NCI-H2171 (cell line): ENCODE measurements around the gene CLDND1.

Experiments used
- DNase-seq: peaks from one replicate; lab custom pipeline; 2025; lab: John Stamatoyannopoulos, UW

CLDND1 gene

DNA sequence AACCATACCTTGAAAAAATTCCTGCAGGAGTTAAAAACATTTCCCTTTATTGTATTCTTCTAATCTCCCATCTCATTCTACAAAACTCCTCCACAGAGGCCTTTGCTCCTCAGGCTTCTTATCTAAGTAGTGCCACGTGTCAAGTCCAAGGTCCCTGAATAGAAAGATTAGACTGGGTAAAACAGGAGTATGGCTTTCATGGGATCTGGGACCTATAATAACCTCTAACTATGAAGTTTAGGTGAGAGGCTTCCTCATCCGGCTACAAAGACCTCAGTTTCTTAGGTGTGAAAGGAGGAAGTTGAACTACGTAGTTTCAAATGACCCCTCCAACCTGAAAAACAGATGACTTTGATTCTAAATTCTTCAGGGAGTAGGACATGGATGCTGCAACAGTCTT lies 29.1 kb upstream of the CLDND1 start:
- no peak for DNase-seq

DNA sequence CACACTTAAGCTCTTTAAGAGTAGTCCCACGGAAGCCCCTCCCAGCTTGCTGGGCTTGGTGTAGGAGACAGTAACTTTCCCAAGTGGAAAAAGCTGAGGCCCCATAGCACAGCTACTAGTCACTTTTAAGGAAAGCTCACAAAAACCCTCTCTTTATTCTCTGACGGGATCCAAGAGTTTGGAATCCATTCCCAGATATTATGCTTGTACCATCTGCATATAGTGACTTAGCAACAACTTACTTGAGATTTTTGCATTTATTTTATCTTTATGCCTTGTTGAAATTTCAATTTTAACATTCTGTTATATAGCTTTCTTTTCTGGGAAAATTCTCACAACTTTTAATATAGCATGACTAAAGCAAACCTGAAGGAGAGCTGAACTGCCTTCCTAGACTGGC lies 28.5 kb upstream of the CLDND1 start:
- DNase-seq = no peak

DNA sequence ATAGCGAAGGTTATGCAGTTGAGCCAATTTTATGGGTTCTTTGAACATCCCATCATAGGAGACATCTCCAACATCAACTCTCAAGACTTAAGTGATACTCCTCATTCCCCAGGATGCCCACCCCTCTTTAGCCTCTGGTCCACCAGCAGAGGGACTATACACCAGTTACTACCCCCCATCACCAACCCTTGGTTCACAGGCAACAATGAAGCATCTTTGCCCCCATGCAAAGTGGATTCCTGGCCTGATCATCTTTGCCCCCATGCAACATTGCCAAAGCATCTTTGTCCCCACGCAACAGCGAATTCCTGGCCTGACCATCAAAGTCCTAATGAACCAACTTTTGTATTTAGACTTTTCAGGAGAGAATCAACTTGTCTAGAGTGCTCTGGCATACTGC lies 28.1 kb upstream of the CLDND1 start:
- DNase-seq = no peak

DNA sequence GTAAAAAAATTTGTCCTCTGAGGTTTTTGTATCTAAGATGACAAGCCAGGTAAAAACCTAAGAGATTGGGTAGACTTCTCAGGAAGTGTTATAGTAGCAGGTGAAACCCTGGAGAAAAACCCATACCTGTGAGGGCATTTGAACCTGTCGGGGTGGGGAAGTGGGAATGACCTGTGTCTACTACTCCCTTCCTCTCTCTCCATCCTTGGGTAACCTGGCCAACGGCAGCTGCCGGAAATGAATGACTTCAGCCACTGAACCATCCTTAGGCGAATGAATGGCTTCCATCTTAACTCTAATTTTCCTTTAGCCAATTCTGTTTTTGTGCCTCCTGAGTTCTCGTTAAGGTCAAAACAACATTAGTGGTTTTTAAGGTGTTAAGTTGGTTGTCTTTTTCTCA lies 25.8 kb upstream of the CLDND1 start:
- DNase-seq = no peak

DNA sequence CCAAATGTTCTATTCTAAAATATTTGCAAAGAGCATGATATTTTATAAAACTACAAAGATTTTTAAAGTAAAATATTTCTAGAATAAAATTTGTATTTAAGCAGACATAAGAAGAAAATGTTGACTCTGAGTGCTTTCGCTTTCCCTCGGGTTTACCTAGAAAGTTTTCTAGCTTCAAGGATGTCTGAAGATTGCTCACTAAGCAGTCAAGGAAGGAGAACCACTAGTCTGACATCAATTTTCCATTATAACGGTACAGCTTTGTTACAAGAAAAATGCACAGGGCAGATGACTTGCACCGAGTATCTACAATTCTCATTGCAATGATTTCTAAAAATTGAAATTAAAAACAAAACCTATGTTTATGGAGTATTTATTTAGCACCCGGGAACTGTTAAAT lies 23.2 kb upstream of the CLDND1 start:
- DNase-seq = no peak

DNA sequence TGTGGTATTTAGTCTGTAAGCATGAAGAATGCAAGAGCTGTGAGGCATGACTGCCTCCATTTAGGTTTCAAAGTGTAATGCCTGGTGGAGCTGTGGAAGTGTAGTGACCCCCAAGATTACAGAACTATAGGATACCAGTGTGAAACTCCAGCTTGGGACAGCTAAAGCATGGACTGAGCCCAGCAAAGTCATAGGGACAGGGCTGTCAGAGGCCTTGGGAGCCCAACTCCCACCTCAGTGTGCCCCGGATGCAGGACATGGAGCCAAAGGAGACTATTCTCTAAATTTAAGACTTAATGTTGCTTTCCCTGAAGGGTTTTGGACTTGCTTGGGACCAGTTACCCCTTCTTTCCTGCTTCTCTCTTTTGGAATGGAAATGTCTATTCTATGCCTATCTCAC lies 19.9 kb upstream of the CLDND1 start:
- no peak for DNase-seq

DNA sequence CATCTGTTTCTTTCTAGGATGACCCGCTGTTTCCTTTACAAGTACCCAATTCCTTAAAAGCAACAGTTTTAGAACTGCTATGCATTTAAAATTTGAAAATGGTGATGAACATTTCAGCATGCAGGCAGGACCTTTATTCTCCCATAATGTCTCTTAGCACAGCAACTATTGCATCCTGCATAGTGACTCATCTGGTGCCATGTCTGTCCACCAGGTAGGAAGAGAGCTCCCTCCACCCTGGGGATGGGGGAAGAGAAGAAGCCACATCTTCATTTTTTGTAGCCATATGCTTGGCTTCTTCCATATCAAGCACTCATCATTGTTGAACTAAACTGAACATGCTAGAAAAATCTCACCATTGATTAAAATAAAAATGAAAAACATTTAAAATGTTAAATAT lies 19.0 kb upstream of the CLDND1 start:
- no peak for DNase-seq

DNA sequence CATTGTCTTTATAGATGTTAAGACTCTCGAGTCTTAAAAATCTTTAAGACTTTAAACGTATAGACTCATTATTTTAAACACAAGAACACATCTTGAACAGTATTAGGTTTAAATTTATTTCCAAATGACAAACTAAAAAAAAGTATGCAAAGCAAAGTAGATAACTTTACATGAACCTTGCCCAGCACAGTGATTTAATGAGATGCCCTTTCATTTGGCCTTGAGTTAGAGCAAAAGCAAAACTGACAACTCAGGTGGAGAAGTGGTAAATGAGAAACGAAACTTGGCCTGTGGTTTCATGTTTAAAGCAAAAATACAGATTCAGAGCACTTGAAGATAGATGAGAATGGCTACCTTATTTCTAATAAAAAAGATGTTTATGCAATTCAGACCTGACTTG lies 17.6 kb upstream of the CLDND1 start:
- DNase-seq = no peak

DNA sequence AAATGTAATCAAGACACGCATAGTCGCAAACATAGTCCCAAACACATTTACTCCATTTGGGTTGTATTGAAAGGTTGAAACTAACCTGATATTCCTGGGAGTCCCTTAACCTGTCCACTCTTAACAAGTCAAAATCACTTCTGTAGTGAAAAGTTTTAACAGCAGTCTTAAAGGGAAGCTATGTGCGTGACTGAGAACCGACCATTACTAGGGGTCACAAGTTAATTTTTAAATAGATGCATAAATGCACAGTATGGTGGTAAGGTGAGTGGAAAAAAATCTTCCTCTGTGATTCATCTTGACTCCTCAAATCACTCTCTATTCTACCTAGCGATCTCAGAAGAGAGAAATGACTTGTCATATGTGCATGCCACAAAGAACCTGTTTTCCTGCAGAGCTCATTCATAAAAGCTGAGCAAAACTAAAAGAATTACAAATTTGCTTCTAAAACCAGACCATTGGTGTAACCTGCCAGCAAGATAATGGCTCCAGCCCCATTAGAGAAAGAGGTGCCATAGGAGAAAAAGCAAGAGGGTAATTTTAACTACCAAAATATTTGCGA lies 13.8 kb upstream of the CLDND1 start:
- DNase-seq = no peak

DNA sequence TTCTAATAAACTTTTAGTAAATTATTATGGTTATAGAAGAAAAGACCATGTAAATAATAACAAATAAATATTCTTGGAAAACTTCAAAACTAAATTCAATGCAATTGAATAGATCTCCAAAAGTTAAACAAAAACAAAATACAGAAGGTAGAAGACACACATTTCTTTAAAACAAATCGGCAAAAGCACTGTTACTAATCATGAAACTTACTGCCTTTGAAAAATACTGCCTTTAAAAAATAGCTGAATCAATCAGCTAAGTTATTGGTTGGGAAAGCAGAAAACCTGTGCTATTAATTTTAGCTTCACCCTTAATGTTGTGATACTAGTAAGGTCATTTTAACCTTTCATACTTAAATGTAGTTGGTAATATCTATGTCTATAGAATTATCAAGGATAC lies 12.0 kb upstream of the CLDND1 start:
- no peak for DNase-seq

DNA sequence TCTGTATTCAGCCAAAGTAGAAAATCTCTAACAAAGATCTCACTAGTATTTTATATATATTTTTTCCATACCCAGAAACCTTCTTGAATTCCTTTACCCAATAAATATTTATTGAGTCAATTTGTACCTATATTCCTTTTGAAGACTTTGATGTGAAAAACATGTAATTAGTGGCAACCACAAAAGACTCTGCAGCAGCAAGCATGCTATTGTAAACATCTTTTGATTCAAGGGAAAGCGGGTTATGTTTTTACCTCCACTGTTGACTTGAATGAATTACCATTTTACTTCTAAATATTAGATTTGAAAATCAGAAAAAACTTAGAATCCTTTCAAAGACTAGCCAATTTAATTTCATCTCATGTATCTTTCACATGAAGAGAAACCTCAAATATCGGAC lies 11.5 kb upstream of the CLDND1 start:
- no peak for DNase-seq

DNA sequence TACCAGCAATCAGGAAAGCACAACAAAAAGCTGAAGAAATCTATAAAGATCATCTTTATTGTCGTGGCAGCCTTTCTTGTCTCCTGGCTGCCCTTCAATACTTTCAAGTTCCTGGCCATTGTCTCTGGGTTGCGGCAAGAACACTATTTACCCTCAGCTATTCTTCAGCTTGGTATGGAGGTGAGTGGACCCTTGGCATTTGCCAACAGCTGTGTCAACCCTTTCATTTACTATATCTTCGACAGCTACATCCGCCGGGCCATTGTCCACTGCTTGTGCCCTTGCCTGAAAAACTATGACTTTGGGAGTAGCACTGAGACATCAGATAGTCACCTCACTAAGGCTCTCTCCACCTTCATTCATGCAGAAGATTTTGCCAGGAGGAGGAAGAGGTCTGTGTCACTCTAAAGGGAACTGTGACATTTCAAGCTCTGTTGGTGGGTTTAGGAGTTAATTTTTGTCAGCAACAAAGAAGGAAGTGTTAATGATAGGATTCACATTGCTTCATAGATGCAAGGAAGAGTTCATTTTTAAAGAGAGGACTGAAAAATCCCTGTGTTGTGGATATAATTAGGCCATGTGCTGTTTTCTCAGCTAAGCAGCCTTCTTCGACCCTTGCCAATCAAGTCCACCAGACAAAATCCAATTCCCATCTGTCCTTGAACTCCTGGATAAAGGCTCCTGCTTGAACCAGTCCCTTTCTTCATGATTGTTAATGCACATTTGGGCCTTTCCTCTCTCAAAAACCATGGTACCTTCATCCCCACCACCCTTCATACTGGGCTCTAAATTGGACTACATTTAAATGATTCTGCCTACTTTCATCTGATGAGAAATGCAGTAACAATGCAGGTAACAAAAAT lies 10.2 kb upstream of the CLDND1 start:
- no peak for DNase-seq

DNA sequence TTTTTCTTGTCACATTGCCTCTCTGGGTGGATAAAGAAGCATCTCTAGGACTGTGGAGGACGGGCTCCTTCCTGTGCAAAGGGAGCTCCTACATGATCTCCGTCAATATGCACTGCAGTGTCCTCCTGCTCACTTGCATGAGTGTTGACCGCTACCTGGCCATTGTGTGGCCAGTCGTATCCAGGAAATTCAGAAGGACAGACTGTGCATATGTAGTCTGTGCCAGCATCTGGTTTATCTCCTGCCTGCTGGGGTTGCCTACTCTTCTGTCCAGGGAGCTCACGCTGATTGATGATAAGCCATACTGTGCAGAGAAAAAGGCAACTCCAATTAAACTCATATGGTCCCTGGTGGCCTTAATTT lies 9.6 kb upstream of the CLDND1 start:
- no peak for DNase-seq

DNA sequence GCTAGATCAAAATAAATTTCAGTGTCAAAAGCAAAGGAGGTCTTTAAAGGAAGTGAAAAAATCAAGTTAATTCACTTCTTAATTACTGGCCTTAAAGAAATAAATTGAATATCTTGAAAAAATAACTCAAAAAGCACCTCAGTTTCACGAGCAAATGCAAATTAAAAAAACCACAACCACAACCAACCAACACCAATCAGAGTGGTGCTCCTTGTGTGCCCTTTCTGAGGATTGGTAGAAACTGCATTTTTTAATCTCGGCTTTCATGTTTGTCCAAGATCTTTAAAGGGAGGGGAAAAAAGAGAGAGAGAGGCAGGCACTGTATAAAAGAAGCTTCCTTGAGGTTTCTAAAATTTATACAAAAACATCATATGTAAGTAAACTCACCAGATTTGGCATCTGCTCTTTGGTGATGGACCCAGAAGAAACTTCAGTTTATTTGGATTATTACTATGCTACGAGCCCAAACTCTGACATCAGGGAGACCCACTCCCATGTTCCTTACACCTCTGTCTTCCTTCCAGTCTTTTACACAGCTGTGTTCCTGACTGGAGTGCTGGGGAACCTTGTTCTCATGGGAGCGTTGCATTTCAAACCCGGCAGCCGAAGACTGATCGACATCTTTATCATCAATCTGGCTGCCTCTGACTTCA lies 9.0 kb upstream of the CLDND1 start, which contains the start of gene GPR15:
GPR15 (plus strand) TSS at position 357 of the 653 bp plus-strand sequence; CDS start at position 413, 56 bp downstream.
- DNase-seq = no peak

DNA sequence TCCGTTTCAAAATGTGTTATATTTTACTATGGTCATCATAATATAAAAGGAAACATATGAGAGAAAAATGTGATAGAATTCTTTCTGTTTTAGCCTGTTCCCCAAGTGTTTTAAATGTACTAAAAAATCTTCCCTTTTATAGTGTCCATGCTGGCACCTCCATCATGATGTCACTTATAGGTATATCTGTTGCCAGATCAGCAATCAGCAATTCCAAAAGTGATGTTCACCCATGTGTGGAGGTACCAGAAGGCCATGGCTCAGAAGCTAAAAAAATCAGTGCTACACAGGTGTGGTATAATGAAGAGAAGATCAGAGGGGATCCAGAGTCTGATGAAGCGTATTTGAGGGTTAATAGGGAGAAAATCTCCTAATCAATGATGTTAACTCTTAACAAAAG lies 8.0 kb upstream of the CLDND1 start:
- no peak for DNase-seq

DNA sequence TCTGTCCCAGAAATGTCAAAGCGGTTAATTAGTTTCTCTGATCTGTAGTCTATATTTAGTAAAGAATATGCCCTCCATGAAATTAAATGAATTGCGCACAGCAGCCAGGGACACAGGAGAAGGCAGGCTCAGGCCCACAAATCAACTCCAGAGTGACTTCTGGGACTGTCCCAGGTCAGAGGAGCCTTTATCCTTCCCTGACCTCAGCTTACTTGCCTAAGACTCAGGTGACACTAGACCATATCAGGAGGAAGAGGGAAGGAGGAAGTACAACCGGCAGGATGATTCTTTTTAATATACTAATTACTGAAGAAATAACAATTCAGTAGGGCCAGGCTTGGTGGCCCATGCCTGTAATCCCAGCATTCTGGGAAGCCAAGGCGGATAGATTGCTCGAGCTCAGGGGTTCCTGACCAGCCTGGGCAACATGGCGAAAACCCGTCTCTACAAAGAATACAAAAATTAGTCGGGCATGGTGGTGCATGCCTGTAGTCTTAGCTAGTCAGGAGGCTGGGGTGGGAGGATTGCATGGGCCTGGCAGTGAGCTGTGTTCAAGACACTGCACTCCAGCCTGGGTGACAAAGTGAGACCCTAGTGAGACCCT lies 7.3 kb upstream of the CLDND1 start:
- DNase-seq = no peak

DNA sequence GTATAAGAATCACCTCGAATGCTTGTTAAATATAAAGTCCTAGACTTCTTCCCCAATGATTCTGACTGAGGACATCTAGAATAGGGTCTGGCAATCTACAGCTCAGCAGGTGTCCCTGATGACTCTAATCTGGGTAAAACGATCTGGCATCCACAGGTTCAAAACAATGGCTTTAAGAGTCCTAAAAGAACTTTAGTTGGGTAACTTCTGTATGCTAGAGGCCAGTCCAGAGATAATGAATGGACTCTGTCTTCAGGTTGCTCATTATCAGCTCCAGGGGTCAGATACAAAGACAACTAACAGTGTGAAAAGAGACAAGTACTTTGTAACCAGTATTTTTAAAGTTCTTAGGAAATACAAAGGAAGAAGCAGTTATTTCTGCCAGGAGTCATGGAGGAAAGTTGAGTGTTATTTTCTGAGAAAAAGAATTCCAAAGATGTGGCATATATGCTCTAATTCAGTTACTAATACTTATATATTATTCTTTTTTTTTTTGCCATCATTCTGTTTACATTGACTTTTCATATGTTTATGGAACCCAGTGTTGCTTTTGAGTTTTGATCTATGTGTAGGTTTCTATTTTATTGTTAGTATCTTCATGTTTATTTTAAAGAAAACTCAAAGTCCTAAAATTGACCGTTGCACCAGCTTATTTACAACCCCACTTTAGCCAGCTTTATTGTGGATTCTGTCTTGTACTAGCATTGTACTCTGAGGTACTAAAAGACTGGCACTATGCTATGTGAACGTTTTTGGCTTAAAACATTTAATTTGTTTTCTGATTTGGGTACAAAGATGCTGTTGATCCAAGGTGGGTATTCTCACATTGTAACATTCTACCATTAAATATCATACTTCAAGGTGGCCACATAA lies 6.0 kb upstream of the CLDND1 start:
- DNase-seq = no peak

DNA sequence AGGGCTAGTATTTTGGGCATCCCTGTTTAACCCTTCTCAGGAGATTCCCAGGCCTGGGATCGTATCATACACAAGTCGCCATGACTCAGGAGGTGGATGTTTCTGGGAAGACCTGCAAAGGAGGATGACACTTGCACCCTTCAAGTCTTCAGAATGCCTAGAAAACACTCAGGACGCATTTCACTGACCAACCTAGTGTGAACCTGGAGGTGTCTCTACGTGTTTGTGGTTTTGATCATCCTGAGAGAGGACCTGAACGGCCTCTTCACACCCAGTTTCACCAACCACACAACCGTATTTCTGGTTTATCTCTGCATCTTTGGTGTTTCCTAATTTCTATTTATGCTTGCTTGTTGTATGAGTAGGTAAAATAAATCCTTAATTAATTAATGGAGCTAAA lies 2.8 kb upstream of the CLDND1 start:
- DNase-seq = no peak

DNA sequence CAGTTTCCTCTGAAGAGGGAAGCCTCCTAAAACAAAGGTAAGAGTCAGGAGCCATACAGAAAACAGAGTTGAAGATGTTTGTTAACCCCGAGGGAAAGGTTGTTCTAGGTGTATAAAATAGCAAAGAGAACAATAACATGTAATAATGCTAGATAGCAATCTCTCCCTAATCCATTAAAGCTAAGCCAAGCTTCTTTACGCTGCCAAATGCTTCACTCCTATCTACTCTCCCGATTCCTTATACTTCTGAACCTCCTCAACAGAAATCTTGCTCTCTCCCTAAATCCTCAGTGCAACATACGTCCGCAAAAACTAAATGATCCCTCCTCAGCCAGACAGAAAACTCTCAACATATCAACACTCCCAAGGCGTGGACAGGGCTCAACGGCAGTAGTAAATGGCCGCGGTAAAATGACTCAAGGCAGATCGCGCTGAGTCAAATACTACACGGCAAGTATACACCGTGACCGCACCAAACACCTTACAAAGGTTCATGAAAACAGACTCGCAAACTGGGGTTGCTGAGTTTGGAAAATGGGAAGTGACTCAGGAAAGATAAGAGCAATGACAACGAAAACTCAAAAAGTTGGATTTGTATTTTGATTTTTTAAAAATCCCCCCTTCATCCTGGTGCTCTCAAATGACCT lies 682 bp downstream of the CLDND1 start:
- peak; percentile 25 for DNase-seq

DNA sequence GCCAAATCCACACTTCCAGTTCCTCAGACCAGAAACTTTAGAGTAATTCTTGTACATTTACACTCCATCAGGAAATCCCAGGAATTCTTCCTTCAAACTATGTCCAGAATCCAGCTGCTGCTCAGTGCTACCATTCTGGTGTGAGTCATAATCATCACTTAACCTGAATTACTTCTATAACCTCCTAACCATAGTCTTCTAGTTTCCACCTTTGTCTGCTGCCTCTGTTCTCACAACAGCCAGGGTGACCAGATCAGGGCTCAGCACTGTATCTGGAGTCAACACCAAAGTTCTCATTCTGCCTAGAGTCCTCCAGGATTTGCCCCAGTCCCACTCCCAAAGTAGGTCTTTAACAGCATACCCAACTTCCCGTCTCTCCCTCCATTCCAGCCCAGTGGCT lies 3.4 kb downstream of the CLDND1 start:
- no peak for DNase-seq

DNA sequence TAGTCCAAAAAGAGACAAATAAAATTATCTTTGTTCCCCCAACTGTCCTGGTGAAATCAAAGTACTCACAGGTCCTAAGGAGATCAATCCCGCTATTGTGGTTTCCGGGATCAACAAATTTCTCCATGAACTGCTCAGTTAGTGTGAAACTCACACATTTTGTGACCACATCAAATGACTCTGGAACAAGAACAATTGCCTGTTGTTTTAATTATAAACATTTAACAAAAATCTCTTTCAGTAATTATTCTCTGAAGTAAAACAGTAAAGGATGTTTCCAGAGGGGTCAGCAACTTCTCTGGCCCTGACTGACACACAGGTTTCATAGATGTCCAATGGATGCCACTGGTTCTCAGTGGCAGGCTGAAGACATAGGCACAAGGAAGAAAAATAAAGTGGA lies 3.9 kb downstream of the CLDND1 start:
- DNase-seq = no peak

DNA sequence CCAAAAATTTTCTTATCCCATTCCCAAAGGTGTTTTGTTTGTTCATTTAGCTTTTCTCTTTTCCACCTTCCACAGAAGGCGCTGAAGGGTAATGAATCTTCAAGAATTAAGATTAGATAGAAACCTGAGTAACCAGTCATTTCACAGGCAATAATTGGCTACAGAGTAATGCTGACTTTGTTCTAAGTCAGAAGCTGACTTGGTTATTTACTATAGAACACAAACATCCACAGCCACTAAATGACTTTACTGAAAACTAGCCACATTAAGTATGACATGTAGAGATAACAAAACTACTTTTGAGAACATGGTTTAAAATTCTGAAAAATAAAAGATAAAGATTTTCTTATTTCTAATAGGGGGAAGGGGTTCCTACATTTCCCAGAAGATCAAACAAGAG lies 7.8 kb downstream of the CLDND1 start:
- no peak for DNase-seq
